Measurements from ENCODE around the gene OGDH. TPM values are rescaled to one million over a fixed set of nuclear protein-coding genes. Genes with fewer than 3 reads are reported as not detected.

OGDH gene
- total and polyA plus RNA-seq, 2 of the 4 experiments (the other 2 are of a cell fraction): 47.4 to 56.5 TPM

GRCh38 chr7:44647981-44648714 lies 41.7 kb downstream of the OGDH start:
- BruUV-seq (replicated peaks): no TSS peak
- Histone ChIP-seq H3K9ac (ENCODE audit: low read depth, low read length) (no peak overlapping the region), H3K14ac (replicated peaks; ENCODE audit: low read depth, low read length) (no peak overlapping the region), H3K4me3 (ENCODE audit: insufficient read depth, low read depth, low read length) (no peak overlapping the region), H2AFZ (replicated peaks; ENCODE audit: low read length, poor library complexity) (no peak overlapping the region), H3K4ac (ENCODE audit: low read depth, low read length) (no peak overlapping the region), H3K4me2 (ENCODE audit: low read depth, low read length) (no peak overlapping the region), H2AK5ac (ENCODE audit: low read depth, low read length) (no peak overlapping the region), H4K91ac (ENCODE audit: insufficient read depth, low read depth, low read length) (no peak overlapping the region), H3K56ac (ENCODE audit: extremely low read depth, insufficient read depth, low read length) (no peak overlapping the region), H4K20me1 (ENCODE audit: insufficient read depth, low read length) (no peaks in the 10 kb centered on the region), H3K27ac (ENCODE audit: insufficient read depth, low read length) (no peak overlapping the region), H2BK20ac (ENCODE audit: low read depth, low read length) (no peak overlapping the region), H4K5ac (ENCODE audit: low read depth, low read length) (no peak overlapping the region), H3K36me3 (ENCODE audit: control insufficient read depth, insufficient read depth, low read length) (peaks cover 9% of the 10 kb centered on the region), H3K23ac (ENCODE audit: low read depth, low read length) (no peak overlapping the region), H2AK9ac (replicated peaks; ENCODE audit: low read depth, low read length, poor library complexity) (no peak overlapping the region), H2BK120ac (ENCODE audit: low read depth, low read length) (no peak overlapping the region), H3K18ac (ENCODE audit: low read depth, low read length) (no peak overlapping the region), H3K9me1 (ENCODE audit: insufficient read depth, low read length) (peaks cover 4% of the 10 kb centered on the region; the same call in 1 of the 2 replicates), H3K79me1 (ENCODE audit: low read depth in 1 of 2, low read length in 2 of 2) (peaks cover 0 to 22% of the 10 kb centered on the region in 2 experiments; a peak in 3 of 4 replicates), H4K8ac (ENCODE audit: low read depth in 2 of 2, low read length in 2 of 2) (no peak overlapping the region), H3K27me3 (ENCODE audit: control insufficient read depth, insufficient read depth, low read length) (no peaks in the 10 kb centered on the region), H3K4me1 (ENCODE audit: control insufficient read depth, insufficient read depth, low read length) (no peaks in the 10 kb centered on the region), H3K9me3 (ENCODE audit: control insufficient read depth, insufficient read depth, low read length) (no peaks in the 10 kb centered on the region), H2BK5ac (ENCODE audit: low read depth, low read length, poor library complexity, severe bottlenecking) (no peak overlapping the region), H2BK15ac (ENCODE audit: low read depth, low read length) (no peak overlapping the region)
- CTCF ChIA-PET: no interaction called here
- DNase-seq (no peak), ATAC-seq (ENCODE audit: low read depth) (no peak)
- TF ChIP-seq FOS (IDR thresholded peaks at IDR 0.05; ENCODE audit: low read depth, low read length) (no peak), BHLHE40 (IDR thresholded peaks at IDR 0.05; ENCODE audit: low read depth, low read length) (no peak), MAFK (IDR thresholded peaks at IDR 0.05; ENCODE audit: low read depth, low read length) (peak; percentile 22; the same call in 1 of the 2 replicates)
- WGBS, 2 experiments (ENCODE audit: extremely low coverage in 2 of 2, insufficient read length in 1 of 2): 100% methylated on average over 1 of the region's 4 CpGs; no CpG with 5 or more reads in 1 of the 2 experiments
- intact Hi-C loops (cut with micrococcal nuclease) (no loop called here), dilution Hi-C loops (cut with HindIII; ENCODE audit: low sequenced_read_pairs, unreplicated experiment) (no loop called here), in situ Hi-C loops (cut with MboI; ENCODE audit: low sequenced_read_pairs) (no loop called here)
- POLR2A ChIA-PET (ENCODE audit: unreplicated experiment): no interaction called here

Measured in IMR-90 (cell line).